ENCODE results near the gene OR10G7. TPM values are rescaled to one million over a fixed set of nuclear protein-coding genes. Genes with fewer than 3 reads are reported as not detected.

Gene OR10G7
- polyA plus RNA-seq, 1 donor (not counting 4 experiments of a cell fraction or from before 2014, with no cell fraction given) = not detected

- Histone ChIP-seq H3K4me2 (ENCODE audit: control insufficient read depth, extremely low read depth, insufficient read depth, low read depth, low read length) (no peak overlapping the region), H2AFZ (ENCODE audit: control insufficient read depth, low read length) (no peak overlapping the region), H3K79me2 (ENCODE audit: control insufficient read depth, insufficient read depth, low read length) (no peaks in the 10 kb centered on the region), H3K9ac (ENCODE audit: control insufficient read depth, extremely low read depth, insufficient read depth, low read length) (no peak overlapping the region), H3K9me3 (ENCODE audit: control insufficient read depth, low read depth, low read length) (no peaks in the 10 kb centered on the region), H3K27me3 (ENCODE audit: control insufficient read depth, extremely low read depth, insufficient read depth, low read length) (no peaks in the 10 kb centered on the region), H3K4me3 (ENCODE audit: control insufficient read depth in 2 of 3, extremely low read depth in 1 of 3, insufficient read depth in 2 of 3, low read depth in 1 of 3, low read length in 3 of 3) (no peak overlapping the region), H4K20me1 (ENCODE audit: control insufficient read depth, extremely low read depth, insufficient read depth, low read length) (no peaks in the 10 kb centered on the region), H3K9me1 (ENCODE audit: control insufficient read depth, extremely low read depth, insufficient read depth, low read length) (no peaks in the 10 kb centered on the region), H3K4me1 (ENCODE audit: control insufficient read depth, extremely low read depth, insufficient read depth, low read length) (peaks cover 37% of the 10 kb centered on the region), H3K36me3 (ENCODE audit: control insufficient read depth in 2 of 2, extremely low read depth in 1 of 2, insufficient read depth in 2 of 2, low read length in 2 of 2) (no peaks in the 10 kb centered on the region), H3K27ac (ENCODE audit: control insufficient read depth, insufficient read depth, low read length) (no peak overlapping the region)
- TF ChIP-seq, protein P1, sequence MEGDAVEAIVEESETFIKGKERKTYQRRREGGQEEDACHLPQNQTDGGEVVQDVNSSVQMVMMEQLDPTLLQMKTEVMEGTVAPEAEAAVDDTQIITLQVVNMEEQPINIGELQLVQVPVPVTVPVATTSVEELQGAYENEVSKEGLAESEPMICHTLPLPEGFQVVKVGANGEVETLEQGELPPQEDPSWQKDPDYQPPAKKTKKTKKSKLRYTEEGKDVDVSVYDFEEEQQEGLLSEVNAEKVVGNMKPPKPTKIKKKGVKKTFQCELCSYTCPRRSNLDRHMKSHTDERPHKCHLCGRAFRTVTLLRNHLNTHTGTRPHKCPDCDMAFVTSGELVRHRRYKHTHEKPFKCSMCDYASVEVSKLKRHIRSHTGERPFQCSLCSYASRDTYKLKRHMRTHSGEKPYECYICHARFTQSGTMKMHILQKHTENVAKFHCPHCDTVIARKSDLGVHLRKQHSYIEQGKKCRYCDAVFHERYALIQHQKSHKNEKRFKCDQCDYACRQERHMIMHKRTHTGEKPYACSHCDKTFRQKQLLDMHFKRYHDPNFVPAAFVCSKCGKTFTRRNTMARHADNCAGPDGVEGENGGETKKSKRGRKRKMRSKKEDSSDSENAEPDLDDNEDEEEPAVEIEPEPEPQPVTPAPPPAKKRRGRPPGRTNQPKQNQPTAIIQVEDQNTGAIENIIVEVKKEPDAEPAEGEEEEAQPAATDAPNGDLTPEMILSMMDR (optimal IDR thresholded peaks at IDR 0.05 in 1 of 3, IDR thresholded peaks at IDR 0.05 in 1 of 3, conservative IDR thresholded peaks at IDR 0.05 in 1 of 3; ENCODE audit: extremely low read depth in 1 of 3, insufficient read depth in 2 of 3, low read length in 3 of 3) = no peak
- TF ChIP-seq EZH2 (IDR thresholded peaks at IDR 0.05; ENCODE audit: low read length) = no peak
- FAIRE-seq (no peak), DNase-seq (ENCODE audit: low read depth, low spot score) (no peak)
- dilution Hi-C loops (cut with MboI; ENCODE audit: extremely low pct_ligation_motif_present, low sequenced_read_pairs) = no loop called here
These were observed 36.1 kb upstream of the OR10G7 start for GRCh38 chr11:124077266-124077665.

GRCh38 chr11:124075841-124076651, 34.9 kb upstream of the OR10G7 start:
- dilution Hi-C loops (cut with MboI; ENCODE audit: extremely low pct_ligation_motif_present, low sequenced_read_pairs) = no loop called here
- H3K27me3 ChIP-seq (ENCODE audit: control insufficient read depth, extremely low read depth, insufficient read depth, low read length) = no peaks in the 10 kb centered on the region
- no peak overlapping the region for H3K27ac ChIP-seq (ENCODE audit: control insufficient read depth, insufficient read depth, low read length)
- H3K4me3 ChIP-seq (ENCODE audit: control insufficient read depth in 2 of 3, extremely low read depth in 1 of 3, insufficient read depth in 2 of 3, low read depth in 1 of 3, low read length in 3 of 3) = peak overlapping the region; percentile 39 to 64 (median 57)
- no peak for FAIRE-seq
- peak overlapping the region; percentile 60 for H3K9ac ChIP-seq (ENCODE audit: control insufficient read depth, extremely low read depth, insufficient read depth, low read length)
- H3K4me2 ChIP-seq (ENCODE audit: control insufficient read depth, extremely low read depth, insufficient read depth, low read depth, low read length) = peak overlapping the region; percentile 82
- H3K36me3 ChIP-seq (ENCODE audit: control insufficient read depth in 2 of 2, extremely low read depth in 1 of 2, insufficient read depth in 2 of 2, low read length in 2 of 2) = no peaks in the 10 kb centered on the region
- peak overlapping the region; percentile 96 for H2AFZ ChIP-seq (ENCODE audit: control insufficient read depth, low read length)
- TF ChIP-seq, protein P1 (optimal IDR thresholded peaks at IDR 0.05 in 1 of 3, IDR thresholded peaks at IDR 0.05 in 1 of 3, conservative IDR thresholded peaks at IDR 0.05 in 1 of 3; ENCODE audit: extremely low read depth in 1 of 3, insufficient read depth in 2 of 3, low read length in 3 of 3) = peak in 1 of 3 experiments; percentile 3
- TF ChIP-seq EZH2 (IDR thresholded peaks at IDR 0.05; ENCODE audit: low read length) = no peak
- H3K9me3 ChIP-seq (ENCODE audit: control insufficient read depth, low read depth, low read length) = no peaks in the 10 kb centered on the region
- peaks cover 30% of the 10 kb centered on the region for H3K4me1 ChIP-seq (ENCODE audit: control insufficient read depth, extremely low read depth, insufficient read depth, low read length)
- DNase-seq (ENCODE audit: low read depth, low spot score) = no peak
- no peaks in the 10 kb centered on the region for H4K20me1 ChIP-seq (ENCODE audit: control insufficient read depth, extremely low read depth, insufficient read depth, low read length)
- no peaks in the 10 kb centered on the region for H3K79me2 ChIP-seq (ENCODE audit: control insufficient read depth, insufficient read depth, low read length)
- no peaks in the 10 kb centered on the region for H3K9me1 ChIP-seq (ENCODE audit: control insufficient read depth, extremely low read depth, insufficient read depth, low read length)
